COLO829 (cell line): ENCODE results near the gene TNS3.
"Not testable (repeated sequence)": the region's sequence is repeated elsewhere in the genome, so short reads cannot be mapped to it uniquely, and the experiment has no call there.

ENCODE experiments used
- DNase-seq: peaks from one replicate; pipeline ENCODE4 v3.0.0; 2012; ENCODE audit warnings: low spot score

The TNS3 gene

GRCh38 chr7:47472444-47473157 lies 109.3 kb downstream of the TNS3 start:
- DNase-seq: no peak

GRCh38 chr7:47471831-47472230 lies 110.1 kb downstream of the TNS3 start:
- no peak for DNase-seq

GRCh38 chr7:47471358-47471703 lies 110.6 kb downstream of the TNS3 start:
- DNase-seq: no peak

- no peak for DNase-seq
These were observed 111.1 kb downstream of the TNS3 start for GRCh38 chr7:47470567-47471357.

GRCh38 chr7:47469846-47470245 lies 112.1 kb downstream of the TNS3 start:
- not testable (repeated sequence) for DNase-seq

- DNase-seq: no peak
These were observed 115.1 kb downstream of the TNS3 start for GRCh38 chr7:47466832-47467231.

GRCh38 chr7:47465191-47465590 lies 116.7 kb downstream of the TNS3 start:
- DNase-seq: no peak

GRCh38 chr7:47464266-47464665 lies 117.6 kb downstream of the TNS3 start:
- no peak for DNase-seq

- DNase-seq: no peak
These were observed 120.2 kb downstream of the TNS3 start for GRCh38 chr7:47461746-47462145.

- DNase-seq: no peak
These were observed 120.8 kb downstream of the TNS3 start for GRCh38 chr7:47461161-47461560.

GRCh38 chr7:47460251-47460989 lies 121.5 kb downstream of the TNS3 start:
- no peak for DNase-seq

GRCh38 chr7:47458486-47458885 lies 123.4 kb downstream of the TNS3 start:
- DNase-seq: no peak

- DNase-seq: peak; percentile 35
These were observed 123.9 kb downstream of the TNS3 start for GRCh38 chr7:47458057-47458456.

GRCh38 chr7:47456210-47456955 lies 125.5 kb downstream of the TNS3 start:
- DNase-seq: no peak

- no peak for DNase-seq
These were observed 126.1 kb downstream of the TNS3 start for GRCh38 chr7:47455872-47456185.

- DNase-seq: no peak
These were observed 126.7 kb downstream of the TNS3 start for GRCh38 chr7:47454974-47455871.

GRCh38 chr7:47454069-47454973 lies 127.6 kb downstream of the TNS3 start:
- no peak for DNase-seq

GRCh38 chr7:47453093-47454061 lies 128.5 kb downstream of the TNS3 start:
- no peak for DNase-seq

- DNase-seq: no peak
These were observed 129.2 kb downstream of the TNS3 start for GRCh38 chr7:47452715-47453092.
